T-helper 9 cell (primary cell): ENCODE results near the gene ATOSA.

Experiments used
- DNase-seq: peaks from one replicate; pipeline ENCODE4 v3.0.0-alpha.2; 2020

ATOSA gene

DNA sequence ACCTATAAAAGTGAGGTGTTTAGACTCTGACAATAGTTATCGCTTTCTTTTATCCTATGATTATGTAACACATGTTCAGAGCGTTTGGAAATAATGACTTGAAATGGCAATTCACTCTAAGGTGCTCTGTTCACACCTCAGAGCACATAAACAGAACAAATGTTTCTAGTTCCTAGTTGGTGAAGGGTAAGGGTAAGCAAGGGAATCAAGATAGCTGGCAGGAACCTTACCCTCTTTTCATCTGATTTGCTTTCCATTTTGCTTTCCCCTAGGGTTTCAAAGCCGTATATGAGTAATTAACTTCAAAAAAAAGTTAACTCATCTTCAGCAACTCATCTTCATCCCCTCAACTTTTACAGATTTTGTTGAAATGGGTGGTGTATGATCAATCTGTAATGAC, 2.3 kb upstream of the ATOSA start:
- no peak for DNase-seq

DNA sequence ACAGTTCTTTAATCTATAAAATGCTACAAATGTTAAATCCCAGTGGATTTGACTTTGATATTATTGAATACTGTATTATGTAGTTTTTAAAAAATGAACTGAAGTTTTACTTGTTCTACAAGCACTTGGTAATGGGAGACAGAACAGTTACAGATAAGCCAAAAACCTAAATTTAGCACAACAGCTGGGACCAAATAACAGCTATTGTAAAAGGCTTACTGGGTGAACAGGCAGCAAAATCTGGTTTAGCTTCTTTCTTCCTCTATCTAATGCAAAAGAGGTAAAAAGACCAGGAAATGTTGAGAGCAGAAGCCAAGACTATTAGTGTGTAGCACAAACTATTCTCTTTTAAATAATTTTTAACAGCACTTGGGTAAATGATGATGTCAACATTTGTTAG, 1.6 kb upstream of the ATOSA start:
- DNase-seq = no peak

DNA sequence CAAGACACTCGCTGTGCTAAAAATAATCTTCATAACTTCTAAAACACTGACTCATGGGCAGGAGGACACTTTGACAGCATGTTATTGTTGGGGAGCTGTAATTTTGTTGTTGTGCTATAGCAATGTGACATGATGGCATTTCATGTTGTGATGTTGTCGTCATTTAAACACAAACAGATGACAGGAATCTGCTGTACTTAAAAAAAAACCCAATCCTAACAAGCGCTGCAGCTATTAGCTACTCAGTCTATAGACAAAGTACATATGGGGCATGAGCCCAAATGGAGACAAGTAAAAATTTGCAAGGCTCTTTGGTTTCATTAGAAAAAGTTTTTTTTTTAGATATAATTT, 828 bp upstream of the ATOSA start:
- DNase-seq = no peak

DNA sequence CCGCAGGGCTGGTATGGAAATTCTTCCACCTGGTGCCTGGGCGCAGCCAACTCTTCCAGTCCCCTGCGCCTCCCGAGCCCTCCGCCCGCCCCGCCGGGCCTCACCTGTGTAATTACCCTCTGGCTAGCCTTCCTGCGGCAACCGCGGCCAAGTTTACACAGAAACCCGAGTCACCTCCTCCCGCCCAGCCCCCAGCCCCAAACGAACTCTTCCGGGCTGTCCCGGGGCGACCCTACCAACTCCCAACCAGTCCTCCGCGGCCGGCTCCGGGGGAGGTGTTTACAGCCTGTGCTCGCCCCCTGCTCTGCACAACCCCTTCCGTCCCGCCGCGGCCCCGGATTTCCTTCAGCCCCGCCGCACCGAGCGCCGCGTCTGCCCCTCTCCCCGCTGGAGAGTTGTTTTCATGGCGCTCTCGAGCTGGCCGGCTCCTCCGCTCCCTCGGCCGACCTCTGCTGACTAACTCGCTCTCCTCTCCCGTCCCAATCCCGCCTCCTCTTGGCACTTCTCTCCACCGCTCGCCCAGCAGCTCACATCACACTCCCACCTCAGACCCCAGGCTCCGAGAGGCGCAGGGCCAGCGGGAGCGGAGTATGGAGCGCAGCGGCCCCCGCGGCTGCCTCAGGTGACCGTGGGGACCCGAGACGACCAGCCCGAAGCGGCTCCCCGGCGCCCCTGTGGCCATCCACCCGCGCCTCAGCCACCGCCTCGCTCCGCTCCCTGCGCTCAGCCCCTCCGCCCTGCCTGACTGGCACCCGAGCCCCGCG, 538 bp downstream of the ATOSA start:
- peak; percentile 64 for DNase-seq

DNA sequence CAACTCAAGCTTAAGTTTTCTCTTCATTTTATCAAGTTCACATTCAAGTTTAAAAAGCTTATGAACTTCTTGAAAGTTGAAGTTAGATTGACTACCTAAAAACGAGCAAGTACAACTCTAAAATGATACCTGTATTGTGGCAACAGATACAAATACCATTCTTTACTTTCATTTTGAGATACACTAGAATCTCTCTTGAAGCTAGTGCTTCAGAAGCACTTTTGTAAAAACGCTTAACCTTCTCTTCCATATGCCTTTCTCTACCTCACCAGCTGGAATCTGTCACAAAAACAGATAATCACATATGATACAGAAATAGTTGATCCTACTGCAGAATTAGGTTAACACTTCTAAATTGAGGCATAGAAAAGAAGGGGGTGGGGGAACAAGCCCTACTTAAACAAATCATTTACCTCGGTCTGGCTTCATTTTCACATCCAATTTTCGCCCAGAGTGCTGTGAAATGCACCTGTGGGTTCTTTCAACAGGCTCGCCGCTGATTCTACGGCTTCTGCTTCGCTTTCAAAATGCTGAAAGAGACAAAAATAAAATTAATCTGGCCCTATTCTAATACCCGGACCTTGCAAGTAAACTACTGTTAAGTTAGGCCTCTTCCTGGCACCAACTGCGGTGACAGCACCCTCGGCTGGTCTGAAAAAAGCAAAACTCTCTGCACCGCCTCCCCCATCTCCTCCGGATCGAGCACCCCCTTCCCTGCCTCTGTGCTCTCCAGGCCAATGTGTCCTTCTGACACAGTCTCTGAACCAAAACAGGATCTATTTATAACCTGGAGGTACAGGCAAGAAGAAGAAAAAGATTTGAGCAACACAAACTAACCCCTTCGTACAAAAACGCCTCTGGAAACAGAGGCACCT, 1.4 kb downstream of the ATOSA start:
- peak; percentile 34 for DNase-seq

DNA sequence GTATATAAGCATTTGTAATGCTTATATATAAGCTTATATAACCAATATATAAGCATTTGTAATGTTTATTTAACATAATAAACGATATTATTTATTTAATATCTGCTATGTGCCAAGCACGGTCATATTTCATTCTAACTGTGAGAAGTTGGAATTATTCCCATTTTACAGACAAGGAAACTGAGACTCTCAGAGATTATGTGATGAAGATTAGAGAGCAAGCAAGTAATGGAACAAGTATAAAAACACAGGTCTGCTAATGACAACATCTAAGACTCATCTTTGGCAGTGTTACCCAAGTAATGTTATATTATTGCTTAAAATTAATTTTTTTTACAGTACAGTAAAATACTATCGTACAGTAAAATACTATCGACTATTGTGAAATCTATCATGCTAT, 4.4 kb downstream of the ATOSA start:
- DNase-seq = no peak

DNA sequence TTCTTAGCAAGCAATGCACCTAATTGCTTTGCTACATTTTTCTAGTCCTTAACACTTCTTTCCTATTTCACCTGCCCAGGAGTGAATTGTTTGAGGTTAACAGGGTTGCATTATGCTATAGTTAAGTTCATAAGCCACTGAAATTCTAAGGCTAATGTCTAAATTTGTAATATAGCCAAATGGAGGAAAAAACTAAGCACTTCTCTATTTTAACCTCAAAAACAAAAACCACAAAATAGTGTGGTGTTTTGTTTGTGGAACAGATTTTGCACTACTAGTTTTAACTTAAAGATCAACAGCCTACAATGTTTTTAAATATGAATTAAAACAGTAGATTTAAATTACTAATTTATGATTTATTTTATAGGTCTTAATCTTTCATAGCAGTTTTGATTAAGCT, 5.5 kb downstream of the ATOSA start:
- DNase-seq = no peak

DNA sequence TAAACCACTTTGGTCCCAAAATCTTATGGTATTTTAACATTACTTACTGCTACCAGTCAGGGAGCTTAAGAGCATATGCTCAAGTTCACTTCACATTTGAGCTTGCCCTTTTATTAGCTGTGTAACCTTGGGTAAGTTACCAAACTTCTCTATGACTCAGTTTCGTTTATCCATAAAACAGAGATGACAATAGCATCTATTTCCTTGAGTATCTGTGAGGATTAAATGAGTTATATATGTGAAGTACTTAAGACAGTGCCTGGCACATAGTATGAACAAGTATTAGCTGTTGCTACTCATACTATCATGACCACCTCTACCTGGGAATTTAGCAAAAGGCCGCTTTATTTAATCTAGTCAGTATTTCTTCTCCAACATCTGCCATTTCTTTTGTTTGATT, 5.9 kb downstream of the ATOSA start:
- no peak for DNase-seq

DNA sequence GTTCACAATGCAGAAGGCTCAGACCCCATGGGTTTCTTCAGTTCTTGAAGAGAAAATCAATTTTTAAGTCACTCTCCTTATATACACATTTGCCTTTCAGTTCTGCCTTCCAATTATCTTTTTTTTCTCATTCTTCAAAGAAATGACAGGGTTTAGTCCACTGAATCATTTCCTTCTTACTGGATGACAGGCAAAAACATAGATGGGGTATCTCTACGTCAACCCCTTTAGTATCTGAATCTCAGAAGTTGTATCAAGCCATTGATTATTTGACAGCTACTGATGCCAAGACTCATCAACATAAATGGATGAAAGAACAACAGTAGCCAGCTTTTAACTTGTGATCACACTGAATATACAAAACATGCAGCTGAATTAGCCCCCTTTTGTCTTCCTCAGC, 6.5 kb downstream of the ATOSA start:
- no peak for DNase-seq

DNA sequence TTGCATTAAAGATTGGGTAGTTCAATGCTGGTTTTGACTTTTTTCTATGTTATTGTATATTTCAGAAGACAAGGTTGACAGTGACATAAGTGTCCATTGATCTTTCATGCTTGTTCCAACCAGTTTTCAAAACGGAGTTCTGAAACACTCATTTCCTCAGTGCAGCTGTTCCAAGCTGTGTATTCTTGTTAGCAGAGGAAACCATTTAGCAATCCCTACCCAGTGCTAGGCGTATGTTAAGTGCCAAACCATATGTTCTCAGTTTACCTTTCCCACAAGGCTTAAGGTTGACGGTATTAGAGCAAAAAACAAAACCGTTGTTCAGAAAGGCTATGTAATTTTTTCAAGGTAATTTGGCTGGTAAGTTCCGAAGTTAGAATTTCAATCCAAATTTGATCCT, 9.1 kb downstream of the ATOSA start:
- no peak for DNase-seq

DNA sequence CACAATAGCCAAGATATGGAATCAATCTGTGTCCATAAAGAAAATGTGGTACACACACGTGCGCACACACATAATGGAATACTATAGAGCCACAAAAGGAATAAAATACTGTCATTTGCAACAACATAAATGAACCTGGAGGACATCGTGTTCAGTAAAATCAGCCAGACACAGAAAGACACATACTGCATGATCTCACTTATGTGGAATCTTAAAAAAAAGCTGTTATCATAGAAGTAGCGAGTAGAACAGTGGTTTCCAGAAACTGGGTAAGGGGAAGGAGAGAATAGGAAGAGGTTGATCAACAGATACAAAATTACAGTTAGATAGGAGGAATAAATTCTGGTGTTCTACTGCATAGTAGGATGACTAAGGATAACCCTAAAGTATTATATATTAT, 11.1 kb downstream of the ATOSA start:
- DNase-seq = no peak

DNA sequence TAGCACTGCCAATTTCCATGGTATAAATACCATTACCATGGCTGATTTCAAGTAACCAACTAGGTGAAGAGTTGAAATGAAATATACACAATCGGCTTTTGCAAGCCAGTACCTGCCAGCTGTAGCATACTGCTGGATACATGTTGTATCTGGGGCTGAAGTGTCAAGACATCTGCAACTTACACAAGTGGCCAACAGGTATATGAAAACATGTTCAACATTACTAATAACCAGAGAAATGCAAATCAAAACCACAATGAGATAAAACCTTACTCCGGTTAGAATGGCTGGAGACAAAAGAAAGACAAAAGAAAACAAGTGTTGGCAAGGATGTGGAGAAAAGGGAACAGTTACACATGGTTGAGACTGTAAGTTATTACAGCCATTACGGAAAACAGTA, 11.6 kb downstream of the ATOSA start:
- DNase-seq = no peak

DNA sequence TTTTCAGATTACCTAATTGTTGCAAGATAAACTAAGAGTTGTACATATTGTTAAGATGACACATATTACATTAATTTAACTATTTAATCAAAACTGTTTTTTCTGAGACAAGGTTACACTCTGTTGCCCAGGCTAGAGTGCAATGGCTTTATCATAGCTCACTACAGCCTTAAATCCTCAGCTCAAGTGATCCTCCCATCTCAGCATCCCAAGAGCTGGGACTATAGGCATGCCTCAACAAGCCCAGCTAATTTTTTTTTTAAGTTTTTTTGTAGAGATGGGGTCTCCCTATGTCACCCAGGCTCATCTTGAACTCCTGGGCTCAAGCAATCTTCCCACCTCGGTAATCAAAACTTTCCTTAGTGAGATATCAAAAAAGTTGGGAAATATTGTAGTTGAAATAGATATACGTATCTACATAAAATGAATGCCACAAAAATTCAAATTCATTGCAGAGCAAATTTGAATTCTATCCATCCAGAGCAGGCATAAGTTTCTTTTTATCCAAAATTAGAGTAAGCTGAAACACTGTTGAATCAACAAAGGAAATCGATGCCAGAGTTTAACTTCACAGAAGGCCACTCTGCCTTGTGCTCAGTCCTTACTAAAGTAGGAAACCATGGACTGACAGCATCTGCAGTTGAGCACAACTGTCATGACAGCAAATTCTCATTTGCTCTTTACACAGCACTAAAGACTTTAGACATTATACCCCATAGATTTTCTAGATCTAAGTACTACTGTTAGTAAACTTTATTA, 15.5 kb downstream of the ATOSA start:
- DNase-seq = no peak

DNA sequence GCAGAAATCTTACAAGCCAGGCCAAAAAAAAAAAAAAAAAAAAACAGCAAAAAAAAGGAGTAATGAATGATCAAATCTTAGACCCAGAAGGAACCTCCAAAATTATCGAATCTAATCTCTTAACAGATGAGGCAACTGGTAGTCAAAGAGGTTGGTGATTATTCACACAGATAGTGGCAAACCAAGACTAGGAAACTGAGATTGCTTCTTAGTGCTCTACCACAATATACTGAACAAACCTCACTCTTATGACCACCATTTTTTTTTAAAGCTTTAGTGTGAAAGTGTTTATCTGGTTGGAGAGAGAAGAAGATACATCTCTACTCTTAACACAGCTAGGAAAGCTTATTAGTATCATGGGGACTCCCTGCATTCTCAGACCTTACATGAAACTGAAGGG, 17.3 kb downstream of the ATOSA start:
- DNase-seq = no peak

DNA sequence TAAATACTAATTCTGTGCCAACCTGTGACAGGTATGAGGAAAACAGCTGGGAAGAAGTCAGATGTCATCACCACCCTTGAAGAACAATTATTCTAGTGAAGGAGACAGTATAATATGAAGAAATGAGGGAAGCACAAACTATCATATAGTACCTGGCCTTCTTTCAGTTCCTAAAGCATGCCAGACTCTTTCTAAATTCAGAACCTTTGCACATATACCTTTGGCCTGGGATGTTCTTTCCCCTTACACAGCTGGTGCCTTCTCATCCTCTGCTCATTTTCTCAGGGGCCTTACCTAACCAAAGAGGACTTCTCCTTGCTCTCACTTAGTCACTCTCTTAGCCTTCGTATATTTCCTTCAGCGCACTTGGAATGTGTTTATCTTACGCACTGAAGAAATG, 19.0 kb downstream of the ATOSA start:
- DNase-seq = no peak

DNA sequence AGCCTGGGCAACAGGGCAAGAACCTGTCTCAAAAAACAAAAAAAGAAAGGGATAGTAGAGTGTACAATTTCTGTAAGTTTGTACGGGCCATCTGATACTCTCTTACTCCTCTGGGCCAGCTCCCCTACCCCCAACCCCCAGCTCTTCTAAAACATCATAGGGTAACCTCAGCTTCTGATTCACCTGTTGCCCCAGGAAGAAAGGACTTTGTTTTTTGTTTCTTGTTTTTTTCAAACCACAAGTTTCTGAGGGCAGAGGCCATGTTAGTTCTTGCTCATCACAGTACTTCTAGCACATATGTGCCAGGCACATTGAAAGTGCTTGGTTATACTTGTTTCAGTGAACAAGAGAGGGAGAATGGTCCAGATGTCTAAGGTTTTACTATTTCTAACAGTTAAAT, 20.2 kb downstream of the ATOSA start:
- no peak for DNase-seq

DNA sequence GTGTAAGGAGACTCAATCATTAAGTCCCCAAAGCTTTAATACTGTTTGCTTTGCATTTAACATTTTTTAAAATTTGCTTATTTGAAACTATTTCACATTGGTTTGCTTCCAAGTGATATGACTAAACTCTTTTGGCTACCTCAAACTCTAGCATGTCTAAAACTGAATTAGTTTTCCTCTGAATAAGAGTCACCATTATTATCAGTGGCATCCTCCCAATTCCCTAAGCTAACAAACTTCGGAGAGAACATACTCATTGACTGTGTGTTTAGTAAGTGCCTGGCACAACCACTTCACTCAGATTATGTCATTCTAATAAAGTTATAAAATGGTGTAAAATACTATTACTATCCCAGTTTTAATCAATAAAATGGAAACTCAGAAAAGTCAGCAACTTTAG, 21.9 kb downstream of the ATOSA start:
- DNase-seq = no peak

DNA sequence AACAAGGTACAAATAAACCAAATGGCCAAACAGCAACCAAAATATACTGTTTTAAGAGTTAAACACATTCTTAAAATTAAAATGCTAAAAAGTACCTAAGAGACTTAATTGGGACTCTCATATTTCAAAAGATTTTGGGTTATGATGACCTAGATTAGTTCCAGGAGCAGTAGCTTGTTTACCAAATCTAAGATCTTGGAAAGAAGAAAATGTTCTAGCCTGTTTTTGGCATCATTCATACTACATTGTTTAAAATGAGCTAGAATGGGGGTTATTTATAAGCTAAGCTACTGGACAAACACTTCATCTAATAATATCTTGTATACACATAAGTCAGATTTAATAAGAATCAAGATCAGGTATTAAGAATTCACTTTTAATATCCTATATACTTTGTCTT, 22.8 kb downstream of the ATOSA start:
- DNase-seq = no peak

DNA sequence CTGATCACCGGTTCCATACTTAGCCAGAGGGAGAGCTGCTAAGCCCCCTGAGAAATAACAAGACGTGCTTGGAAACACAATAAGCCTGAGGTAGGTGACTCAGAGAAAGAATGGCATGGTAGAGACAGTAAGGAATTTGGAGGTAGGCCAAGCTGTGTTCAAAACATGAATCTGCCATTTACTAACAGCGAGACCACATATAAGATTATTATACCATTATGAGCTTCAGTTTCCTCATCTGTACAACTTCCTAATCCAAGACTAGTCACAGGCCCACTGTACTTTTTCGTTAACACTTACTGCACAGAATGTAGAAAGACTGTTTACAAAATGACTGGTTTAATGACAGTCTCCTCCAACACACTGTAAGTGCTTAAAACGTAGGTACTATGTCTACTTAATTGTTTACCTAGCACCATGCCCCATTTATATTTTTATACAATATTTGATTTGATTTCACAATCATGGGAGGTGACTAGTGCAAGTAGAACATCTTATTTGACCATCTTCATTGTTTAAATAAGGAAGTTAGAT, 25.7 kb downstream of the ATOSA start:
- no peak for DNase-seq

DNA sequence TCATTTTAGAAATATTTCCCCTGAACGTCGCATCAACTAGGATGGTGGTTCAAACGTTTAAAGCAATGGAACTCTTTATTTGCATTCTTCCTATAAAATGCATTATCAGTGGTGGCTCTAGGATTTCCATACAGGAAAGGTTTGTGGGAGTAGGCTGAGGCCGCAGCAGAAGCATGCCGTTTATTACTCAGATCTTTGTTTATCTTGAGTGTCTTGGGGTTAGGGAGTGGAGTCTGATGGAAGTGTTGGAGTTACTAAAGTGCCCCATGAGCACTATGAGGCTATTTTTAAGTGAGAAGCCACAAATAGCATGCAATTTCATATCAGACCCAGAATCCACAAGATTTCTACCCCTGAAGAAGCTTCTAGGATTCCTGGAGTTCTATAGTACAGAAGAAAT, 26.2 kb downstream of the ATOSA start:
- no peak for DNase-seq

DNA sequence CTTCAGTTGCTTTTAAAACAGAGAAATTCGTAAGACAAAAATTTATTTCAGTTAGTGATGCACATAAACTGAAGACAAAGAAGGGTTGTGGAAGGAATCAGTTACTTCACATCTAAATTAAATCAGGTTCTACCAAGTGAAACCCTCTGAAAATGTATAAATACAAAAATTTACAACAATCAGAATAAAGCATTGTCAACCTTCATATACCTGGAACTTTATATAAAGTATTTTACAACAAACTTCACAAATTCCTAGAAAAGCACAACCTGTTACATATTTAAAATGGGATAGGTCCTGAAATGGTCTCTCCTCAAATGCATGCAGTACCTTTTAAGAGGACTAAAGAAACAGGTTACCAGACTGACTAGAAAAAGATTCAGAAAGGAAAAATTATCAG, 26.9 kb downstream of the ATOSA start:
- no peak for DNase-seq

DNA sequence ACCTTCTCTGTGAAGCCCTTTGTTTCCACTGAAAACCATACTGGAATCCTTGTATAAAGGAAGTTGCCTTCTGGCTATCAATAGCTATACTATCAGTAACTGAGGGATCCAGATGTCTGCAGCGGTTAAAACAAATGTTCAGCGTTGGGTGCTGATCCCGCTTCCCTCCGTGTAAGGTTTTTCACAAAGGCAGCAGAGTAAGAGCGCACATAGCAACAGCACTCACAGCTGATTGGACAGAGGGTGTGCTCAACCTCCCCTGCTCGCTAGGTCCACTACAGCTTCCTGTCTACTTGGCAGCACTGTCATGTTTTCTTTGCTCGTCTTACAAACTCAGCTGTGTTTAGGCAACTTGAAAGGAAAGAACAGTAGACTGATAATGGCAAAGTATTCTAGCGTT, 27.3 kb downstream of the ATOSA start:
- peak; percentile 22 for DNase-seq

DNA sequence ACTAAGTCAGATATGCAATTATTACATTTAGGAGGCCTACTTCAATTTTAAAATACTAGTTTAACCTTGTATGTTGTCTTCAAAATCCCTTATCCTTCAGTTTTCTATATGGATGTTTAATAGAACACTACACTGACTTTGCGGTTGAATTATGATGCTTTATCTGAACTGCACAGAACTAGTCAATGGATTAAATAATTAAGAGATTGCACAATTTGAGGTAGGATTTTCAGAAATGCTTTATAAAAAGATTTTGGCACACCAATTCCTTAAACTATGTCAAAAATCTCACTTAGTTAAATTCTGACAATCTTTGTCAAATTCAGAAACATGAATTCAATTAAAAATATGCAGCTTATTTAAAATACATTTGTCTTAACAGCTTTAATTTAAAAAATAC, 28.1 kb downstream of the ATOSA start:
- no peak for DNase-seq

DNA sequence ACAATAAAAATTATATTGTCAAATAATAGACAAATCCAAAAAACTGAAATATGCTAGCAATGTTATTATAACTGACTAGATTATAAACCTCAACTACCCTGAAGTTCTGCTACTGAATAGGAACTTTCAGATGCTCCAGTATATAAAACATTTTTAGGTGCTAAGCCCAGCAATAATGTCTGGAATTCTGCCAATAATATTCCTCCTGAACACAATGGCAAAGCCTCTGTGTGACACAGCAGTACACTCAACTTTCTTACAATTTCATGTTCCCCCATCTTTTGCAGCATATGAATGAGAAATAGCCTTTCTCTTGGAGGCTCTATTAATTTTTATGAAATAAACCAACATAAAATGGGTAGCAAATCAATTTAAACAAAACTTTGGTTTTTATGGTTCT, 29.5 kb downstream of the ATOSA start:
- DNase-seq = no peak
